GM18867 (cell line): ENCODE data around the gene SPSB1.

Experiments used
- ATAC-seq: cut with Tn5 transposase; IDR thresholded peaks from one replicate; pipeline ENCODE4 v1.9.1; 2021; ENCODE audit warnings: mild to moderate bottlenecking, moderate library complexity; ENCODE audit not compliant: unreplicated experiment

SPSB1 gene

GRCh38 chr1:9340864-9341263 is 48.2 kb downstream of the SPSB1 start:
- ATAC-seq = no peak

GRCh38 chr1:9341301-9341845 is 48.7 kb downstream of the SPSB1 start:
- ATAC-seq = no peak

GRCh38 chr1:9343269-9343668 is 50.6 kb downstream of the SPSB1 start:
- no peak for ATAC-seq

GRCh38 chr1:9344426-9345200 is 51.9 kb downstream of the SPSB1 start:
- no peak for ATAC-seq

GRCh38 chr1:9345471-9345870 is 52.8 kb downstream of the SPSB1 start:
- no peak for ATAC-seq

GRCh38 chr1:9345922-9346321 is 53.2 kb downstream of the SPSB1 start:
- no peak for ATAC-seq

GRCh38 chr1:9346566-9346965 is 53.9 kb downstream of the SPSB1 start:
- no peak for ATAC-seq

GRCh38 chr1:9347095-9347850 is 54.6 kb downstream of the SPSB1 start:
- no peak for ATAC-seq

GRCh38 chr1:9349331-9349851 is 56.7 kb downstream of the SPSB1 start:
- ATAC-seq = no peak

GRCh38 chr1:9350013-9350908 is 57.6 kb downstream of the SPSB1 start:
- no peak for ATAC-seq

GRCh38 chr1:9350960-9351359 is 58.3 kb downstream of the SPSB1 start:
- no peak for ATAC-seq

- ATAC-seq = no peak
Observed at GRCh38 chr1:9351654-9352271, 59.1 kb downstream of the SPSB1 start.

- no peak for ATAC-seq
Observed at GRCh38 chr1:9352377-9353134, 59.9 kb downstream of the SPSB1 start.

- ATAC-seq = no peak
Observed at GRCh38 chr1:9355503-9355902, 62.8 kb downstream of the SPSB1 start.

GRCh38 chr1:9356021-9356420 is 63.3 kb downstream of the SPSB1 start:
- ATAC-seq = no peak

- no peak for ATAC-seq
Observed at GRCh38 chr1:9356829-9357466, 64.3 kb downstream of the SPSB1 start.

GRCh38 chr1:9357958-9358357 is 65.3 kb downstream of the SPSB1 start:
- ATAC-seq = no peak

- ATAC-seq = no peak
Observed at GRCh38 chr1:9360371-9361064, 67.8 kb downstream of the SPSB1 start.
